ENCODE measurements around the gene PSEN2. TPM values are rescaled to one million over a fixed set of nuclear protein-coding genes. Genes with fewer than 3 reads are reported as not detected.
"Not testable (repeated sequence)": the region's sequence is repeated elsewhere in the genome, so short reads cannot be mapped to it uniquely, and the experiment has no call there.

Gene PSEN2
- total and polyA plus RNA-seq, 2 donors (not counting 3 experiments of a cell fraction or from before 2014, with no cell fraction given): 12.5 to 19.3 TPM

DNA sequence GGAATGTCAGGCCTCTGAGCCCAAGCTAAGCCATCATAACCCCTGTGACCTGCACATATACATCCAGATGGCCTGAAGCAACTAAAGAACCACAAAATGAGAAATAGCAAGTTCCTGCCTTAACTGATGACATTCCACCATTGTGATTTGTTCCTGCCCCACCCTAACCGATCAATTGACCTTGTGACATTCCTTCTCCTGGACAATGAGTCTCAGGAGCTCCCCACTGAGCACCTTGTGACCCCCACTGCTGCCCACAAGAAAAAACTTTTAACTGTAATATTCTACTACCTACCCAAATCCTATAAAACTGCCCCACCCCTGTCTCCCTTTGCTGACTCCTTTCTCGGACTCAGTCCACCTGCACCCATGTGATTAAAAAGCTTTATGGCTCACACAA is 32.5 kb upstream of the PSEN2 start:
- DNase-seq (ENCODE audit: low read depth, low spot score); FAIRE-seq; H2AFZ ChIP-seq (ENCODE audit: low read depth, low read length); H3K9ac ChIP-seq (replicated peaks; ENCODE audit: extremely low read depth, insufficient read depth, low read length); H4K20me1 ChIP-seq (replicated peaks; ENCODE audit: control insufficient read depth, extremely low read depth, insufficient read depth, low read length); CTCF ChIA-PET; H3K27ac ChIP-seq (ENCODE audit: insufficient read depth, low read depth, low read length); H3K9me1 ChIP-seq (replicated peaks; ENCODE audit: control insufficient read depth, extremely low read depth, insufficient read depth, low read length); H3K4me3 ChIP-seq (replicated peaks in 1 of 3; ENCODE audit: insufficient read depth in 1 of 3, low read depth in 1 of 3, low read length in 3 of 3); intact Hi-C loops (cut with micrococcal nuclease); POLR2A ChIA-PET; dilution Hi-C loops (cut with MboI; ENCODE audit: extremely low pct_ligation_motif_present, low sequenced_read_pairs); BruUV-seq (replicated peaks); H3K79me2 ChIP-seq (ENCODE audit: control insufficient read depth, insufficient read depth, low read length); H3K9me3 ChIP-seq (replicated peaks; ENCODE audit: control insufficient read depth, insufficient read depth, low read length); H3K36me3 ChIP-seq (ENCODE audit: control insufficient read depth in 2 of 2, extremely low read depth in 1 of 2, insufficient read depth in 2 of 2, low read length in 2 of 2); H3K4me1 ChIP-seq (ENCODE audit: control insufficient read depth, extremely low read depth, insufficient read depth, low read length); H3K27me3 ChIP-seq (ENCODE audit: control insufficient read depth in 2 of 2, insufficient read depth in 2 of 2, low read length in 2 of 2); H3K4me2 ChIP-seq (ENCODE audit: insufficient read depth, low read length): not testable (repeated sequence)

DNA sequence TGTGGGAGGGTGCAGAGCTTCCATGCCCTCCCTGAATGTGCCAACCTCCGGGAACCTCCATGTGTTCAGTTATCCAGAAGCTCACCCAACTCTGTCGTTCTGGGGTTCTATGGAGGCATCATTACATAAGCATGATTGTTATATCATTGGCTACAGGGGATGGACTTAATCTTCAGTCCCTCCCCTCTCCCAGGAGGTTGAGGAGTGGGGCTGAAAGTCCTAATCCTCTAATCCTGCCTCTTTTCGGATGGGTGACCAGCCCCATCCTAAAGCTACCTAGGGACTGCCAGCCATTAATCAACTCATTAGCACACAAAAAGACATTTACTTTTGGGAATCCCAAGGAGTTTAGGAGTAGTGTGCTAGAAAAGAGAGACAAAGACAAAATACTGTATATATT is 32.0 kb upstream of the PSEN2 start:
- Histone ChIP-seq H4K20me1 (replicated peaks; ENCODE audit: control insufficient read depth, extremely low read depth, insufficient read depth, low read length) (no peaks in the 10 kb centered on the region), H2AFZ (ENCODE audit: low read depth, low read length) (no peak overlapping the region), H3K36me3 (ENCODE audit: control insufficient read depth in 2 of 2, extremely low read depth in 1 of 2, insufficient read depth in 2 of 2, low read length in 2 of 2) (no peaks in the 10 kb centered on the region), H3K79me2 (ENCODE audit: control insufficient read depth, insufficient read depth, low read length) (no peaks in the 10 kb centered on the region), H3K9ac (replicated peaks; ENCODE audit: extremely low read depth, insufficient read depth, low read length) (no peak overlapping the region), H3K4me3 (replicated peaks in 1 of 3; ENCODE audit: insufficient read depth in 1 of 3, low read depth in 1 of 3, low read length in 3 of 3) (no peak overlapping the region), H3K9me3 (replicated peaks; ENCODE audit: control insufficient read depth, insufficient read depth, low read length) (no peaks in the 10 kb centered on the region), H3K27me3 (ENCODE audit: control insufficient read depth in 2 of 2, insufficient read depth in 2 of 2, low read length in 2 of 2) (no peaks in the 10 kb centered on the region), H3K9me1 (replicated peaks; ENCODE audit: control insufficient read depth, extremely low read depth, insufficient read depth, low read length) (no peaks in the 10 kb centered on the region), H3K27ac (ENCODE audit: insufficient read depth, low read depth, low read length) (no peak overlapping the region), H3K4me1 (ENCODE audit: control insufficient read depth, extremely low read depth, insufficient read depth, low read length) (no peaks in the 10 kb centered on the region), H3K4me2 (ENCODE audit: insufficient read depth, low read length) (no peak overlapping the region)
- no peak for DNase-seq (ENCODE audit: low read depth, low spot score)
- BruUV-seq (replicated peaks): no TSS peak
- intact Hi-C loops (cut with micrococcal nuclease): no loop called here
- ChIA-PET POLR2A (no interaction called here), CTCF (interaction anchor here (1.4 kb wide), 1 partner anchor 203 kb away, joined by 4 read pairs; no protein-coding TSS in a partner anchor)
- dilution Hi-C loops (cut with MboI; ENCODE audit: extremely low pct_ligation_motif_present, low sequenced_read_pairs): no loop called here
- no peak for FAIRE-seq
- TF ChIP-seq MAX (IDR thresholded peaks at IDR 0.05; ENCODE audit: insufficient read depth, insufficient read length) (no peak), POLR2A (IDR thresholded peaks at IDR 0.05; ENCODE audit: low read depth, low read length) (no peak), POLR2AphosphoS5 (IDR thresholded peaks at IDR 0.05; ENCODE audit: insufficient read depth, low read depth, low read length) (no peak), JUN (IDR thresholded peaks at IDR 0.05; ENCODE audit: borderline replicate concordance, insufficient read depth, insufficient read length, low read depth) (no peak), FOS (IDR thresholded peaks at IDR 0.05; ENCODE audit: borderline replicate concordance, insufficient read depth, low read length) (no peak), EZH2 (IDR thresholded peaks at IDR 0.05; ENCODE audit: borderline replicate concordance, low read depth, low read length, severe bottlenecking) (no peak), GATA2 (IDR thresholded peaks at IDR 0.05; ENCODE audit: insufficient read depth, insufficient read length, low read depth, low read length) (no peak), MYC (IDR thresholded peaks at IDR 0.05; ENCODE audit: low read depth, low read length) (no peak)
- TF ChIP-seq, protein P1, sequence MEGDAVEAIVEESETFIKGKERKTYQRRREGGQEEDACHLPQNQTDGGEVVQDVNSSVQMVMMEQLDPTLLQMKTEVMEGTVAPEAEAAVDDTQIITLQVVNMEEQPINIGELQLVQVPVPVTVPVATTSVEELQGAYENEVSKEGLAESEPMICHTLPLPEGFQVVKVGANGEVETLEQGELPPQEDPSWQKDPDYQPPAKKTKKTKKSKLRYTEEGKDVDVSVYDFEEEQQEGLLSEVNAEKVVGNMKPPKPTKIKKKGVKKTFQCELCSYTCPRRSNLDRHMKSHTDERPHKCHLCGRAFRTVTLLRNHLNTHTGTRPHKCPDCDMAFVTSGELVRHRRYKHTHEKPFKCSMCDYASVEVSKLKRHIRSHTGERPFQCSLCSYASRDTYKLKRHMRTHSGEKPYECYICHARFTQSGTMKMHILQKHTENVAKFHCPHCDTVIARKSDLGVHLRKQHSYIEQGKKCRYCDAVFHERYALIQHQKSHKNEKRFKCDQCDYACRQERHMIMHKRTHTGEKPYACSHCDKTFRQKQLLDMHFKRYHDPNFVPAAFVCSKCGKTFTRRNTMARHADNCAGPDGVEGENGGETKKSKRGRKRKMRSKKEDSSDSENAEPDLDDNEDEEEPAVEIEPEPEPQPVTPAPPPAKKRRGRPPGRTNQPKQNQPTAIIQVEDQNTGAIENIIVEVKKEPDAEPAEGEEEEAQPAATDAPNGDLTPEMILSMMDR (IDR thresholded peaks at IDR 0.05; ENCODE audit: extremely low read depth in 1 of 2, insufficient read depth in 1 of 2, low read depth in 1 of 2, low read length in 2 of 2): no peak
